Endothelial cell (in vitro differentiated cells): ENCODE data around the gene NLGN4Y. TPM values are rescaled to one million over a fixed set of nuclear protein-coding genes. Genes with fewer than 3 reads are reported as not detected.

Experiments used
- DNase-seq: peaks from one replicate; pipeline ENCODE4 v3.0.0; 2021; ENCODE audit warnings: low spot score
- H3K27ac Mint-ChIP-seq: one replicate; pipeline ENCODE4 v1.8.0; 2021; ENCODE audit warnings: mixed read lengths, inconsistent platforms; ENCODE audit not compliant: unreplicated experiment
- H3K27me3 Mint-ChIP-seq: one replicate; pipeline ENCODE4 v1.8.0; 2021; ENCODE audit warnings: mild to moderate bottlenecking, moderate library complexity, mixed read lengths, inconsistent platforms; ENCODE audit not compliant: unreplicated experiment
- H3K36me3 Mint-ChIP-seq: one replicate; pipeline ENCODE4 v1.8.0; 2021; ENCODE audit warnings: mild to moderate bottlenecking, low read depth, mixed read lengths, inconsistent platforms; ENCODE audit not compliant: unreplicated experiment
- H3K4me1 Mint-ChIP-seq: one replicate; pipeline ENCODE4 v1.8.0; 2021; ENCODE audit warnings: mild to moderate bottlenecking, mixed read lengths, inconsistent platforms; ENCODE audit not compliant: unreplicated experiment
- H3K4me3 Mint-ChIP-seq: one replicate; pipeline ENCODE4 v1.8.0; 2021; ENCODE audit warnings: mild to moderate bottlenecking, mixed read lengths, inconsistent platforms; ENCODE audit not compliant: unreplicated experiment
- H3K9me3 Mint-ChIP-seq: one replicate; pipeline ENCODE4 v1.8.0; 2021; ENCODE audit warnings: mixed read lengths, inconsistent platforms; ENCODE audit not compliant: unreplicated experiment
- CTCF ChIP-seq: fragments of 200-600 bp; sonication (generic); IDR thresholded peaks from one replicate; pipeline ENCODE4 v1.5.0; 2021; ENCODE audit warnings: antibody characterized with exemption; ENCODE audit not compliant: unreplicated experiment
- total RNA-seq: library from RNA; stranded (reverse); fragmentation: NEBNext Ultra II Directional; extraction: Animal tissue kit (Norgen Biotek cat#: 25700); gene quantifications from one replicate; pipeline ENCODE4 v1.2.1, GENCODE V29; 2021; ENCODE audit not compliant: unreplicated experiment

Gene NLGN4Y
- total RNA-seq, 1 donor from 2014 or later: 78.9 TPM

GRCh38 chrY:14801096-14801495, 276.8 kb downstream of the NLGN4Y start:
- Mint-ChIP-seq H3K4me3 (no peak overlapping the region), H3K27ac (no peak overlapping the region), H3K9me3 (no peaks in the 10 kb centered on the region), H3K27me3 (peaks cover 1% of the 10 kb centered on the region), H3K36me3 (peaks cover 7% of the 10 kb centered on the region), H3K4me1 (no peaks in the 10 kb centered on the region)
- DNase-seq: no peak
- no peak for TF ChIP-seq CTCF

GRCh38 chrY:14802125-14802524, 277.8 kb downstream of the NLGN4Y start:
- TF ChIP-seq CTCF: no peak
- Mint-ChIP-seq H3K36me3 (peaks cover 7% of the 10 kb centered on the region), H3K27me3 (peaks cover 1% of the 10 kb centered on the region), H3K9me3 (no peaks in the 10 kb centered on the region), H3K4me1 (no peaks in the 10 kb centered on the region), H3K27ac (no peak overlapping the region), H3K4me3 (no peak overlapping the region)
- DNase-seq: no peak

- Mint-ChIP-seq H3K9me3 (no peaks in the 10 kb centered on the region), H3K36me3 (peaks cover 7% of the 10 kb centered on the region)
- DNase-seq: no peak
Measured at GRCh38 chrY:14804041-14804440, 279.7 kb downstream of the NLGN4Y start.

GRCh38 chrY:14818452-14818851, 294.1 kb downstream of the NLGN4Y start:
- Mint-ChIP-seq H3K4me1 (peaks cover 4% of the 10 kb centered on the region), H3K27me3 (no peaks in the 10 kb centered on the region), H3K9me3 (no peaks in the 10 kb centered on the region), H3K27ac (no peak overlapping the region), H3K4me3 (no peak overlapping the region), H3K36me3 (no peaks in the 10 kb centered on the region)
- no peak for DNase-seq
- no peak for TF ChIP-seq CTCF

More at GRCh38 chrY:14804041-14804440, 279.7 kb downstream of the NLGN4Y start:
- Mint-ChIP-seq H3K4me3 (no peak overlapping the region), H3K27ac (no peak overlapping the region), H3K27me3 (peaks cover 1% of the 10 kb centered on the region), H3K4me1 (no peaks in the 10 kb centered on the region)
- no peak for TF ChIP-seq CTCF

- DNase-seq: no peak
- Mint-ChIP-seq H3K9me3 (no peaks in the 10 kb centered on the region), H3K27me3 (no peaks in the 10 kb centered on the region), H3K36me3 (peaks cover 4% of the 10 kb centered on the region), H3K27ac (no peak overlapping the region), H3K4me3 (no peak overlapping the region), H3K4me1 (peaks cover 4% of the 10 kb centered on the region)
- no peak for TF ChIP-seq CTCF
Measured at GRCh38 chrY:14822201-14822600, 297.9 kb downstream of the NLGN4Y start.
